B cell (primary cell): Measurements from ENCODE around the gene BAIAP3. TPM values are rescaled to one million over a fixed set of nuclear protein-coding genes. Genes with fewer than 3 reads are reported as not detected.

Experiments
- ATAC-seq: fragments of 200-7000 bp; cut with Tn5 transposase; one replicate; pipeline ENCODE4 v1.10.0; 2021; ENCODE audit warnings: low read depth, mild to moderate bottlenecking, moderate number of reproducible peaks, moderate library complexity
- CTCF ChIA-PET: fragments of 350-600 bp; sonication (Branson Sonifier 250); formaldehyde crosslinking; loops from one replicate; lab custom pipeline; 2021; ENCODE audit warnings: antibody characterized with exemption, inconsistent platforms; lab: Charles Lee
- POLR2A ChIA-PET: fragments of 350-600 bp; sonication (Branson Sonifier 250); formaldehyde crosslinking; loops from one replicate; lab custom pipeline; 2021; ENCODE audit warnings: antibody characterized with exemption; lab: Charles Lee
- DNase-seq: peaks from one replicate; pipeline ENCODE4 v3.0.0; 2013
- H2AFZ ChIP-seq: 2 replicates; pipeline ENCODE4 v1.6.1; 2012; ENCODE audit warnings: mild to moderate bottlenecking, low read depth, low read length; ENCODE audit not compliant: insufficient read depth, poor library complexity, severe bottlenecking
- H3K27ac ChIP-seq, 2 donors: 1 replicate in 1 of 2; 2 replicates in 1 of 2; pipeline ENCODE4 v1.5.1; 2012 to 2013; ENCODE audit warnings: low read length in 2 of 2, mild to moderate bottlenecking in 2 of 2, moderate library complexity in 1 of 2
- H3K27me3 ChIP-seq, 4 experiments: fragments of 200-600 bp in 1 of 4; sonication (generic) in 1 of 4; replicated peaks in 1 of 4; 1 replicate in 2 of 4; 2 replicates in 2 of 4; pipeline versions ENCODE4 v1.6.1 to v1.7.0; 2013 to 2016; ENCODE audit warnings: low read length in 3 of 4, mild to moderate bottlenecking in 2 of 4, mixed read lengths in 1 of 4, moderate library complexity in 1 of 4; ENCODE audit not compliant: insufficient read depth in 4 of 4, control insufficient read depth in 3 of 4; ENCODE audit errors: control extremely low read depth in 1 of 4
- H3K36me3 ChIP-seq, 2 experiments: replicated peaks in 1 of 2; 1 replicate in 1 of 2; 2 replicates in 1 of 2; pipeline versions ENCODE4 v1.6.1 to v1.7.1; 2013; ENCODE audit warnings: low read length in 1 of 2; ENCODE audit not compliant: insufficient read depth in 2 of 2, control insufficient read depth in 1 of 2; ENCODE audit errors: control extremely low read depth in 1 of 2, extremely low read depth in 1 of 2
- H3K4me1 ChIP-seq, 2 donors: fragments of 200-600 bp in 1 of 2; sonication (generic) in 1 of 2; 1 replicate in 1 of 2; 2 replicates in 1 of 2; pipeline versions ENCODE4 v1.5.1 to v1.6.1; 2013 to 2017; ENCODE audit warnings: low read length in 2 of 2; ENCODE audit not compliant: control insufficient read depth in 2 of 2, insufficient read depth in 2 of 2
- H3K4me2 ChIP-seq: replicated peaks from 2 replicates; pipeline ENCODE3; 2012; ENCODE audit warnings: mild to moderate bottlenecking, low read depth, low read length; ENCODE audit not compliant: poor library complexity, severe bottlenecking
- H3K4me3 ChIP-seq, 5 experiments: fragments of 200-600 bp in 1 of 5; sonication (generic) in 1 of 5; 1 replicate in 3 of 5; 2 replicates in 2 of 5; pipeline versions ENCODE4 v1.5.1 to v1.7.0; 2011 to 2016; ENCODE audit warnings: low read length in 4 of 5, mild to moderate bottlenecking in 4 of 5, low read depth in 2 of 5, control low read depth in 1 of 5, moderate library complexity in 1 of 5; ENCODE audit not compliant: insufficient read depth in 1 of 5; ENCODE audit errors: control extremely low read depth in 1 of 5, extremely low read depth in 1 of 5
- H3K79me2 ChIP-seq: fragments of 200-600 bp; sonication (generic); one replicate; pipeline ENCODE4 v1.6.0; 2016; ENCODE audit warnings: low read length; ENCODE audit not compliant: control insufficient read depth, insufficient read depth
- H3K9ac ChIP-seq: fragments of 200-600 bp; sonication (generic); 2 replicates; pipeline ENCODE4 v1.6.1; 2017; ENCODE audit warnings: mild to moderate bottlenecking, low read length, moderate library complexity
- H3K9me3 ChIP-seq, 3 donors: one replicate each; pipeline versions ENCODE4 v1.6.1 to v1.7.1; 2013; ENCODE audit warnings: low read length in 2 of 3; ENCODE audit not compliant: control insufficient read depth in 2 of 3, insufficient read depth in 1 of 3; ENCODE audit errors: control extremely low read depth in 1 of 3
- H4K20me1 ChIP-seq: 2 replicates; pipeline ENCODE4 v1.6.0; 2012; ENCODE audit warnings: mild to moderate bottlenecking, low read length; ENCODE audit not compliant: insufficient read depth, control insufficient read depth, poor library complexity, severe bottlenecking
- H3K27ac Mint-ChIP-seq: one replicate; pipeline ENCODE4 v1.8.0; 2021; ENCODE audit warnings: mixed read lengths
- H3K27me3 Mint-ChIP-seq: one replicate; pipeline ENCODE4 v1.8.0; 2021; ENCODE audit warnings: mixed read lengths
- H3K4me1 Mint-ChIP-seq: one replicate; pipeline ENCODE4 v1.8.0; 2021; ENCODE audit warnings: mixed read lengths
- H3K4me3 Mint-ChIP-seq: one replicate; pipeline ENCODE4 v1.8.0; 2021; ENCODE audit warnings: mixed read lengths
- H3K9me3 Mint-ChIP-seq: one replicate; pipeline ENCODE4 v1.8.0; 2022; ENCODE audit warnings: mixed read lengths; ENCODE audit not compliant: insufficient read depth
- EZH2 ChIP-seq: IDR thresholded peaks from 2 replicates; pipeline ENCODE4 v1.6.1; 2012; ENCODE audit warnings: borderline replicate concordance, low read depth, mild to moderate bottlenecking, moderate library complexity, low read length; ENCODE audit not compliant: insufficient read depth, poor library complexity, severe bottlenecking
- WGBS: methylation state at CpG from one replicate; pipeline ENCODE4 v1.1.5; 2013; ENCODE audit warnings: missing lambda C conversion rate; ENCODE audit not compliant: insufficient coverage; 5-methylcytosine and 5-hydroxymethylcytosine counted together
- intact Hi-C: fragments of 100-400 bp; cut with micrococcal nuclease; formaldehyde crosslinking; loops from one replicate; pipeline ENCODE4 v1.10.0; 2022
- polyA plus RNA-seq: library from polyadenylated mRNA; depleted of rRNA; stranded (reverse); fragments of >200 nt; gene quantifications from 2 replicates; pipeline ENCODE4 v1.2.3, GENCODE V29; 2012
- total RNA-seq, 2 donors: library from RNA; stranded (reverse); fragments of 120-200 nt in 1 of 2; gene quantifications; 1 replicate in 1 of 2; 2 replicates in 1 of 2; pipeline versions ENCODE4 v1.2.3 to v1.2.4, GENCODE V29; 2013 to 2022
- TF ChIP-seq, protein P1 (sequence below): fragments of 200-600 bp; IDR thresholded peaks from one replicate; pipeline ENCODE4 v1.8.0; 2022; ENCODE audit warnings: antibody characterized with exemption, mild to moderate bottlenecking

The BAIAP3 gene
- total and polyA plus RNA-seq, 2 donors (not counting 1 experiment from before 2014, with no cell fraction given) = 119 to 130 TPM

GRCh38 chr16:1347286-1347855 is 13.9 kb downstream of the BAIAP3 start:
- no peaks in the 10 kb centered on the region for H3K9me3 Mint-ChIP-seq
- no peak overlapping the region for H3K4me3 Mint-ChIP-seq
- peaks cover 31% of the 10 kb centered on the region for H3K4me1 Mint-ChIP-seq
- intact Hi-C loops = loop anchor here (10.0 kb wide), 1 partner anchor 267 kb away; the partner anchor contains the start of genes CRAMP1 and IFT140
- POLR2A ChIA-PET = interaction anchor here (0.6 to 1.1 kb wide), 3 partner anchors 21 to 38 kb away, joined by 3 to 4 read pairs (median 3); partner anchors contain the start of gene UBE2I
- no peak overlapping the region for H2AFZ ChIP-seq
- H3K27me3 Mint-ChIP-seq = no peaks in the 10 kb centered on the region
- H3K27me3 ChIP-seq = no peaks in the 10 kb centered on the region
- H3K9me3 ChIP-seq = no peaks in the 10 kb centered on the region
- H3K9ac ChIP-seq = no peak overlapping the region
- H3K27ac ChIP-seq = no peak overlapping the region
- peaks cover 20 to 32% of the 10 kb centered on the region in 2 donors for H3K4me1 ChIP-seq
- peaks cover 0 to 27% of the 10 kb centered on the region in 2 experiments for H3K36me3 ChIP-seq
- H3K27ac Mint-ChIP-seq = no peak overlapping the region
- CTCF ChIA-PET = interaction anchor here (2.1 kb wide), 1 partner anchor 16 kb away, joined by 6 read pairs; no protein-coding TSS in a partner anchor
- peaks cover 27% of the 10 kb centered on the region for H4K20me1 ChIP-seq
- TF ChIP-seq, protein P1, sequence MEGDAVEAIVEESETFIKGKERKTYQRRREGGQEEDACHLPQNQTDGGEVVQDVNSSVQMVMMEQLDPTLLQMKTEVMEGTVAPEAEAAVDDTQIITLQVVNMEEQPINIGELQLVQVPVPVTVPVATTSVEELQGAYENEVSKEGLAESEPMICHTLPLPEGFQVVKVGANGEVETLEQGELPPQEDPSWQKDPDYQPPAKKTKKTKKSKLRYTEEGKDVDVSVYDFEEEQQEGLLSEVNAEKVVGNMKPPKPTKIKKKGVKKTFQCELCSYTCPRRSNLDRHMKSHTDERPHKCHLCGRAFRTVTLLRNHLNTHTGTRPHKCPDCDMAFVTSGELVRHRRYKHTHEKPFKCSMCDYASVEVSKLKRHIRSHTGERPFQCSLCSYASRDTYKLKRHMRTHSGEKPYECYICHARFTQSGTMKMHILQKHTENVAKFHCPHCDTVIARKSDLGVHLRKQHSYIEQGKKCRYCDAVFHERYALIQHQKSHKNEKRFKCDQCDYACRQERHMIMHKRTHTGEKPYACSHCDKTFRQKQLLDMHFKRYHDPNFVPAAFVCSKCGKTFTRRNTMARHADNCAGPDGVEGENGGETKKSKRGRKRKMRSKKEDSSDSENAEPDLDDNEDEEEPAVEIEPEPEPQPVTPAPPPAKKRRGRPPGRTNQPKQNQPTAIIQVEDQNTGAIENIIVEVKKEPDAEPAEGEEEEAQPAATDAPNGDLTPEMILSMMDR = no peak
- no peak for TF ChIP-seq EZH2
- H3K79me2 ChIP-seq = peaks cover 19% of the 10 kb centered on the region
- ATAC-seq = no peak
- 95% methylated on average over 31 of the region's 31 CpGs for WGBS
- no peak overlapping the region for H3K4me2 ChIP-seq
- DNase-seq = no peak
- no peak overlapping the region for H3K4me3 ChIP-seq

- Histone ChIP-seq H3K27ac (no peak overlapping the region), H3K36me3 (peaks cover 0 to 27% of the 10 kb centered on the region in 2 experiments), H3K4me1 (peaks cover 23 to 31% of the 10 kb centered on the region in 2 donors), H2AFZ (no peak overlapping the region), H4K20me1 (peaks cover 33% of the 10 kb centered on the region), H3K4me3 (no peak overlapping the region), H3K27me3 (no peaks in the 10 kb centered on the region), H3K9me3 (no peaks in the 10 kb centered on the region), H3K9ac (no peak overlapping the region), H3K4me2 (no peak overlapping the region), H3K79me2 (peaks cover 25% of the 10 kb centered on the region)
- Mint-ChIP-seq H3K4me3 (no peak overlapping the region), H3K4me1 (peaks cover 30% of the 10 kb centered on the region), H3K27me3 (no peaks in the 10 kb centered on the region), H3K9me3 (no peaks in the 10 kb centered on the region), H3K27ac (no peak overlapping the region)
- intact Hi-C loops = loop anchor here (10.0 kb wide), 1 partner anchor 267 kb away; the partner anchor contains the start of genes CRAMP1 and IFT140
- DNase-seq (no peak), ATAC-seq (no peak)
- TF ChIP-seq, protein P1 = no peak
- TF ChIP-seq EZH2 = no peak
- WGBS = 93% methylated on average over 29 of the region's 29 CpGs
- ChIA-PET CTCF (interaction anchor here (2.1 kb wide), 1 partner anchor 16 kb away, joined by 6 read pairs; no protein-coding TSS in a partner anchor), POLR2A (interaction anchor here (0.6 to 1.1 kb wide), 2 partner anchors 24 to 39 kb away, joined by 3 to 4 read pairs; partner anchors contain the start of gene UBE2I)
These were observed 14.5 kb downstream of the BAIAP3 start for GRCh38 chr16:1347962-1348361.
